NCI-H2107 (cell line): ENCODE results near the gene MYL4.

Experiments
- DNase-seq: peaks from one replicate; lab custom pipeline; 2025; lab: John Stamatoyannopoulos, UW

Gene MYL4

GRCh38 chr17:47273245-47273644, 64.1 kb downstream of the MYL4 start:
- no peak for DNase-seq
